GM12878 (cell line): ENCODE measurements around the gene UBXN7. TPM values are rescaled to one million over a fixed set of nuclear protein-coding genes. Genes with fewer than 3 reads are reported as not detected.

Source experiments
- ATF2 ChIP-seq: IDR thresholded peaks from 2 replicates; pipeline ENCODE4 v1.6.1; 2012; ENCODE audit warnings: low read length, inconsistent platforms
- ATF7 ChIP-seq: fragments of 450-650 bp; IDR thresholded peaks from 2 replicates; pipeline ENCODE4 v1.6.1; 2016; ENCODE audit warnings: low read depth, mild to moderate bottlenecking
- BHLHE40 ChIP-seq, 2 experiments: fragments of 450-650 bp in 1 of 2; IDR thresholded peaks; 2 replicates each; pipeline ENCODE4 v1.6.1; 2011 to 2017; ENCODE audit warnings: low read depth in 2 of 2, borderline replicate concordance in 1 of 2, improper control_type of control experiment in 1 of 2, low read length in 1 of 2, mild to moderate bottlenecking in 1 of 2
- CEBPB ChIP-seq, 2 experiments: fragments of 150-350 bp in 1 of 2; IDR thresholded peaks; 2 replicates each; pipeline ENCODE4 v1.6.1; 2012 to 2014; ENCODE audit warnings: low read depth in 2 of 2, low read length in 2 of 2, borderline replicate concordance in 1 of 2, inconsistent platforms in 1 of 2
- CHD2 ChIP-seq: IDR thresholded peaks from 2 replicates; pipeline ENCODE4 v1.6.1; 2011; ENCODE audit warnings: low read depth, low read length, improper control_type of control experiment, borderline replicate concordance
- EZH2 ChIP-seq: IDR thresholded peaks from 2 replicates; pipeline ENCODE4 v1.6.1; 2012; ENCODE audit warnings: low read depth, mild to moderate bottlenecking, control low read depth, inconsistent platforms, low read length, borderline replicate concordance; ENCODE audit not compliant: control insufficient read depth
- IKZF2 ChIP-seq, 2 experiments: fragments of 450-650 bp; IDR thresholded peaks; 2 replicates each; pipeline ENCODE4 v1.6.1; 2017; ENCODE audit warnings: mild to moderate bottlenecking in 2 of 2, moderate library complexity in 2 of 2
- IRF3 ChIP-seq: fragments of 450-650 bp; IDR thresholded peaks from 2 replicates; pipeline ENCODE4 v1.6.1; 2014; ENCODE audit warnings: mild to moderate bottlenecking
- JUNB ChIP-seq: IDR thresholded peaks from 2 replicates; pipeline ENCODE4 v1.6.1; 2016; ENCODE audit warnings: antibody characterized with exemption, mild to moderate bottlenecking
- MTA2 ChIP-seq: fragments of 450-650 bp; IDR thresholded peaks from 2 replicates; pipeline ENCODE4 v1.6.1; 2016; ENCODE audit warnings: low read depth, mild to moderate bottlenecking, moderate library complexity
- NBN ChIP-seq: fragments of 450-650 bp; IDR thresholded peaks from 2 replicates; pipeline ENCODE4 v1.6.1; 2016
- RAD51 ChIP-seq: fragments of 450-650 bp; IDR thresholded peaks from 2 replicates; pipeline ENCODE4 v1.6.1; 2016; ENCODE audit warnings: moderate library complexity, mild to moderate bottlenecking, inconsistent platforms
- RFX5 ChIP-seq: IDR thresholded peaks from 2 replicates; pipeline ENCODE4 v1.6.1; 2011; ENCODE audit warnings: low read depth, low read length, improper control_type of control experiment
- SIN3A ChIP-seq: IDR thresholded peaks from 2 replicates; pipeline ENCODE4 v1.6.1; 2012; ENCODE audit warnings: low read depth, low read length, improper control_type of control experiment
- SMC3 ChIP-seq: IDR thresholded peaks from 2 replicates; pipeline ENCODE4 v1.6.1; 2011; ENCODE audit warnings: low read length, improper control_type of control experiment, borderline replicate concordance
- SPI1 ChIP-seq: IDR thresholded peaks from 2 replicates; pipeline ENCODE4 v1.6.1; 2011; ENCODE audit warnings: low read depth, mild to moderate bottlenecking, low read length, moderate library complexity, borderline replicate concordance; ENCODE audit not compliant: insufficient read depth
- STAT1 ChIP-seq: fragments of 450-650 bp; conservative IDR thresholded peaks from 2 replicates; pipeline ENCODE4 v1.6.1; 2014; ENCODE audit warnings: antibody characterized with exemption, mild to moderate bottlenecking
- TBL1XR1 ChIP-seq: IDR thresholded peaks from 2 replicates; pipeline ENCODE4 v1.6.1; 2012; ENCODE audit warnings: low read depth, low read length, improper control_type of control experiment
- TCF3 ChIP-seq: IDR thresholded peaks from 2 replicates; pipeline ENCODE4 v1.6.1; 2012; ENCODE audit warnings: low read depth, mild to moderate bottlenecking, low read length, borderline replicate concordance; ENCODE audit not compliant: insufficient read depth
- ZNF24 ChIP-seq: fragments of 450-650 bp; IDR thresholded peaks from 2 replicates; pipeline ENCODE4 v1.6.1; 2017; ENCODE audit warnings: antibody characterized with exemption, mild to moderate bottlenecking
- ZNF384 ChIP-seq: IDR thresholded peaks from 2 replicates; pipeline ENCODE4 v1.6.1; 2012; ENCODE audit warnings: low read depth, mild to moderate bottlenecking, low read length, improper control_type of control experiment, borderline replicate concordance
- ZNF622 ChIP-seq: fragments of 450-650 bp; IDR thresholded peaks from 2 replicates; pipeline ENCODE4 v1.6.1; 2017; ENCODE audit warnings: mild to moderate bottlenecking, inconsistent platforms
- ZSCAN29 ChIP-seq: fragments of 450-650 bp; IDR thresholded peaks from 2 replicates; pipeline ENCODE4 v1.6.1; 2017; ENCODE audit warnings: mild to moderate bottlenecking, moderate library complexity
- polyA plus RNA-seq, 11 experiments: library from polyadenylated mRNA; depleted of rRNA in 4 of 11; unstranded in 6 of 11; stranded (reverse) in 5 of 11; fragments of >200 nt; fragmentation: Nextera tagmentation in 4 of 11; fragmentation: Illumina TruSeq in 1 of 11; extraction: Ambion mirVana in 4 of 11; extraction: Trizol in 1 of 11; gene quantifications; 1 replicate in 1 of 11; 2 replicates in 10 of 11; pipeline versions ENCODE4 v1.2.1 to v1.2.3, GENCODE V29; 2011 to 2016; ENCODE audit warnings: inconsistent platforms in 2 of 11, missing spikeins in 2 of 11, low read depth in 1 of 11
- total RNA-seq, 4 experiments: library from RNA; depleted of rRNA in 3 of 4; stranded (reverse); fragments of >200 nt in 3 of 4; fragmentation: Illumina TruSeq in 1 of 4; extraction: Trizol in 1 of 4; gene quantifications; 2 replicates each; pipeline versions ENCODE4 v1.2.1 to v1.2.3, GENCODE V29; 2013 to 2021
- TF ChIP-seq, protein P1 (sequence below): fragments of 450-650 bp; formaldehyde crosslinking; IDR thresholded peaks from 2 replicates; pipeline ENCODE4 v1.4.0; 2020; ENCODE audit warnings: mild to moderate bottlenecking, moderate library complexity
- TF ChIP-seq, protein P2 (sequence below): IDR thresholded peaks from 2 replicates; pipeline ENCODE4 v1.6.1; 2011; ENCODE audit warnings: borderline replicate concordance, low read depth, mild to moderate bottlenecking, moderate library complexity, low read length; ENCODE audit not compliant: insufficient read depth, poor library complexity, severe bottlenecking

The UBXN7 gene
- total and polyA plus RNA-seq, 10 of the 15 experiments (the other 5 are each of a cell fraction or from before 2014, with no cell fraction given): 4.8 to 78.4 (median 24.9) TPM

GRCh38 chr3:196412704-196413103 lies 19.5 kb downstream of the UBXN7 start (continued):
- TF ChIP-seq TBL1XR1: no peak
- TF ChIP-seq NBN: no peak
- no peak for TF ChIP-seq CEBPB (IDR thresholded peaks at IDR 0.05; ENCODE audit: borderline replicate concordance in 1 of 2, low read depth in 2 of 2, low read length in 2 of 2)
- peak; percentile 78 for TF ChIP-seq ZNF24
- TF ChIP-seq ATF2: peak; percentile 21; the same call in 1 of the 2 replicates
- peak; percentile 30 to 38; a peak in 1 of 4 replicates for TF ChIP-seq IKZF2 (IDR thresholded peaks at IDR 0.05)
- TF ChIP-seq SIN3A: no peak
- peak; percentile 23 for TF ChIP-seq JUNB
- TF ChIP-seq CHD2: no peak
- peak; percentile 48; the same call in 1 of the 2 replicates for TF ChIP-seq ATF7
- peak in 1 of 2 experiments; percentile 25; a peak in 1 of 4 replicates for TF ChIP-seq BHLHE40 (IDR thresholded peaks at IDR 0.05; ENCODE audit: borderline replicate concordance in 1 of 2, low read depth in 2 of 2, low read length in 1 of 2)
- TF ChIP-seq, protein P1, sequence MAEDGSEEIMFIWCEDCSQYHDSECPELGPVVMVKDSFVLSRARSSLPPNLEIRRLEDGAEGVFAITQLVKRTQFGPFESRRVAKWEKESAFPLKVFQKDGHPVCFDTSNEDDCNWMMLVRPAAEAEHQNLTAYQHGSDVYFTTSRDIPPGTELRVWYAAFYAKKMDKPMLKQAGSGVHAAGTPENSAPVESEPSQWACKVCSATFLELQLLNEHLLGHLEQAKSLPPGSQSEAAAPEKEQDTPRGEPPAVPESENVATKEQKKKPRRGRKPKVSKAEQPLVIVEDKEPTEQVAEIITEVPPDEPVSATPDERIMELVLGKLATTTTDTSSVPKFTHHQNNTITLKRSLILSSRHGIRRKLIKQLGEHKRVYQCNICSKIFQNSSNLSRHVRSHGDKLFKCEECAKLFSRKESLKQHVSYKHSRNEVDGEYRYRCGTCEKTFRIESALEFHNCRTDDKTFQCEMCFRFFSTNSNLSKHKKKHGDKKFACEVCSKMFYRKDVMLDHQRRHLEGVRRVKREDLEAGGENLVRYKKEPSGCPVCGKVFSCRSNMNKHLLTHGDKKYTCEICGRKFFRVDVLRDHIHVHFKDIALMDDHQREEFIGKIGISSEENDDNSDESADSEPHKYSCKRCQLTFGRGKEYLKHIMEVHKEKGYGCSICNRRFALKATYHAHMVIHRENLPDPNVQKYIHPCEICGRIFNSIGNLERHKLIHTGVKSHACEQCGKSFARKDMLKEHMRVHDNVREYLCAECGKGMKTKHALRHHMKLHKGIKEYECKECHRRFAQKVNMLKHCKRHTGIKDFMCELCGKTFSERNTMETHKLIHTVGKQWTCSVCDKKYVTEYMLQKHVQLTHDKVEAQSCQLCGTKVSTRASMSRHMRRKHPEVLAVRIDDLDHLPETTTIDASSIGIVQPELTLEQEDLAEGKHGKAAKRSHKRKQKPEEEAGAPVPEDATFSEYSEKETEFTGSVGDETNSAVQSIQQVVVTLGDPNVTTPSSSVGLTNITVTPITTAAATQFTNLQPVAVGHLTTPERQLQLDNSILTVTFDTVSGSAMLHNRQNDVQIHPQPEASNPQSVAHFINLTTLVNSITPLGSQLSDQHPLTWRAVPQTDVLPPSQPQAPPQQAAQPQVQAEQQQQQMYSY: no peak
- no peak for TF ChIP-seq EZH2
- TF ChIP-seq SMC3: no peak
- TF ChIP-seq RFX5: no peak
- no peak for TF ChIP-seq IRF3
- peak; percentile 95 for TF ChIP-seq SPI1
- TF ChIP-seq ZSCAN29: no peak
- no peak for TF ChIP-seq STAT1
- peak; percentile 20; the same call in 1 of the 2 replicates for TF ChIP-seq RAD51
- TF ChIP-seq MTA2: peak; percentile 90
- no peak for TF ChIP-seq ZNF622
- TF ChIP-seq TCF3: no peak
- TF ChIP-seq, protein P2, sequence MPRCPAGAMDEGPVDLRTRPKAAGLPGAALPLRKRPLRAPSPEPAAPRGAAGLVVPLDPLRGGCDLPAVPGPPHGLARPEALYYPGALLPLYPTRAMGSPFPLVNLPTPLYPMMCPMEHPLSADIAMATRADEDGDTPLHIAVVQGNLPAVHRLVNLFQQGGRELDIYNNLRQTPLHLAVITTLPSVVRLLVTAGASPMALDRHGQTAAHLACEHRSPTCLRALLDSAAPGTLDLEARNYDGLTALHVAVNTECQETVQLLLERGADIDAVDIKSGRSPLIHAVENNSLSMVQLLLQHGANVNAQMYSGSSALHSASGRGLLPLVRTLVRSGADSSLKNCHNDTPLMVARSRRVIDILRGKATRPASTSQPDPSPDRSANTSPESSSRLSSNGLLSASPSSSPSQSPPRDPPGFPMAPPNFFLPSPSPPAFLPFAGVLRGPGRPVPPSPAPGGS: peak; percentile 8
- TF ChIP-seq ZNF384: no peak
